Neural crest cell (in vitro differentiated cells): Measurements from ENCODE around the gene KRTAP10-1. TPM values are rescaled to one million over a fixed set of nuclear protein-coding genes. Genes with fewer than 3 reads are reported as not detected.

Experiments
- DNase-seq: peaks from one replicate; pipeline ENCODE4 v3.0.0; 2021; ENCODE audit warnings: low read depth, mixed read lengths, low spot score
- H3K27ac Mint-ChIP-seq: one replicate; pipeline ENCODE4 v1.8.0; 2021; ENCODE audit warnings: mild to moderate bottlenecking, mixed read lengths; ENCODE audit not compliant: unreplicated experiment
- H3K27me3 Mint-ChIP-seq: 2 replicates; pipeline ENCODE4 v1.8.0; 2021; ENCODE audit warnings: low read depth, mild to moderate bottlenecking, mixed read lengths
- H3K36me3 Mint-ChIP-seq: 2 replicates; pipeline ENCODE4 v1.8.0; 2021; ENCODE audit warnings: low read depth, mild to moderate bottlenecking, mixed read lengths
- H3K4me1 Mint-ChIP-seq: 2 replicates; pipeline ENCODE4 v1.8.0; 2021; ENCODE audit warnings: mixed read lengths
- H3K4me3 Mint-ChIP-seq: one replicate; pipeline ENCODE4 v1.8.0; 2021; ENCODE audit warnings: mild to moderate bottlenecking, mixed read lengths
- H3K9me3 Mint-ChIP-seq: 2 replicates; pipeline ENCODE4 v1.8.0; 2021; ENCODE audit warnings: mixed read lengths
- total RNA-seq: library from RNA; stranded (reverse); gene quantifications from 2 replicates; pipeline ENCODE4 v1.2.1, GENCODE V29; 2021
- TF ChIP-seq, protein P1 (sequence below): fragments of 200-600 bp; sonication (generic); conservative IDR thresholded peaks from 2 replicates; pipeline ENCODE4 v1.5.0; 2021; ENCODE audit warnings: antibody characterized with exemption, mild to moderate bottlenecking

KRTAP10-1 gene
- total RNA-seq, 1 donor from 2014 or later: not detected

DNA sequence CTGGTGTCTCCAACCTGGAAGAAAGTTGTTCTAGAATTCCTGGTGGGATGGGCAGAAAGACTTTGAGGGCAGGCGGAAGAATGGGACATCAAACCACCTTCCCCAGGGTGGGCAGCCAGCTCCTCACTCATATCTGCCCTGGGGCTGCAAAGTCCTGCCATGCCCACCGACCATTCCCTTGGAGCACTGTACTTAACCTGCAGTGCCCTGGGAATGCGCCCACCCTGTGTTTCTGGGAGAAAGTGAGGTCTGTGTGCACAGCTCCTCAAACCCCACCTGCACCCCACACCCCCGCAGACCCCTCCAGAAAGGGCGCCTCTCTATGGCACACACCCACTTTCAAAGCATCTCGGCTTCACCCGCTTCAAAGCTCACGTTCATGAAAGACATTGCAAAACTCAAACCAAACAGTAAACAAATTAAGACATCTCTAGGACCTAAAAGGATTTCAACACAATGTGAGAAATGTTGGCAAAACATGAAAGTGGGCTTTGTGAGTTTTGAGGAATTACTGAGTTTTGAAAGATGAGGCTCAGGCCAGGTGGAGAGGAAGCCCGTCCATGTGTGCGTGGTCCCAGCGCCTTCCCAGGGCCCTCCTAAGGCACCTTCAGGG lies 25.1 kb downstream of the KRTAP10-1 start:
- H3K27me3 Mint-ChIP-seq: no peaks in the 10 kb centered on the region

DNA sequence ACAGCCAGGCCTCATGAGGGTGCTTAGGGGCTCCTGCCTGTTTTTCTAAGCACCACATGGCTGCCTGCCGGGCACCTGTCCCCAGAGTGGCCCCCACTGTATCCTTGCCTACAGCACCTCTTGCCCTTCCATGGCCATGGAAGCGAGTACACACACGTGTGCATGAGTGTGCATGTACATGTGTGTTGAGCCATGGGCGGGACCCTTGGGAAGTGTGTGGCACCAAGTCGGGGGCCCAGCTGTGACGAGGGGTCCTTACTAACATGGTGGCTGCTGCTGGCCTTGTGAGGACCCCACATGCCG lies 25.8 kb downstream of the KRTAP10-1 start:
- H3K4me1 Mint-ChIP-seq: no peaks in the 10 kb centered on the region
- TF ChIP-seq, protein P1, sequence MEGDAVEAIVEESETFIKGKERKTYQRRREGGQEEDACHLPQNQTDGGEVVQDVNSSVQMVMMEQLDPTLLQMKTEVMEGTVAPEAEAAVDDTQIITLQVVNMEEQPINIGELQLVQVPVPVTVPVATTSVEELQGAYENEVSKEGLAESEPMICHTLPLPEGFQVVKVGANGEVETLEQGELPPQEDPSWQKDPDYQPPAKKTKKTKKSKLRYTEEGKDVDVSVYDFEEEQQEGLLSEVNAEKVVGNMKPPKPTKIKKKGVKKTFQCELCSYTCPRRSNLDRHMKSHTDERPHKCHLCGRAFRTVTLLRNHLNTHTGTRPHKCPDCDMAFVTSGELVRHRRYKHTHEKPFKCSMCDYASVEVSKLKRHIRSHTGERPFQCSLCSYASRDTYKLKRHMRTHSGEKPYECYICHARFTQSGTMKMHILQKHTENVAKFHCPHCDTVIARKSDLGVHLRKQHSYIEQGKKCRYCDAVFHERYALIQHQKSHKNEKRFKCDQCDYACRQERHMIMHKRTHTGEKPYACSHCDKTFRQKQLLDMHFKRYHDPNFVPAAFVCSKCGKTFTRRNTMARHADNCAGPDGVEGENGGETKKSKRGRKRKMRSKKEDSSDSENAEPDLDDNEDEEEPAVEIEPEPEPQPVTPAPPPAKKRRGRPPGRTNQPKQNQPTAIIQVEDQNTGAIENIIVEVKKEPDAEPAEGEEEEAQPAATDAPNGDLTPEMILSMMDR: no peak
- no peaks in the 10 kb centered on the region for H3K36me3 Mint-ChIP-seq
- no peak overlapping the region for H3K27ac Mint-ChIP-seq
- no peak overlapping the region for H3K4me3 Mint-ChIP-seq
- DNase-seq: no peak
- H3K27me3 Mint-ChIP-seq: no peaks in the 10 kb centered on the region
- no peaks in the 10 kb centered on the region for H3K9me3 Mint-ChIP-seq

More for the DNA sequence above, 25.1 kb downstream of the KRTAP10-1 start:
- Mint-ChIP-seq H3K4me3 (no peak overlapping the region), H3K36me3 (no peaks in the 10 kb centered on the region), H3K4me1 (no peaks in the 10 kb centered on the region), H3K9me3 (no peaks in the 10 kb centered on the region), H3K27ac (no peak overlapping the region)
- DNase-seq: no peak
- TF ChIP-seq, protein P1: no peak

DNA sequence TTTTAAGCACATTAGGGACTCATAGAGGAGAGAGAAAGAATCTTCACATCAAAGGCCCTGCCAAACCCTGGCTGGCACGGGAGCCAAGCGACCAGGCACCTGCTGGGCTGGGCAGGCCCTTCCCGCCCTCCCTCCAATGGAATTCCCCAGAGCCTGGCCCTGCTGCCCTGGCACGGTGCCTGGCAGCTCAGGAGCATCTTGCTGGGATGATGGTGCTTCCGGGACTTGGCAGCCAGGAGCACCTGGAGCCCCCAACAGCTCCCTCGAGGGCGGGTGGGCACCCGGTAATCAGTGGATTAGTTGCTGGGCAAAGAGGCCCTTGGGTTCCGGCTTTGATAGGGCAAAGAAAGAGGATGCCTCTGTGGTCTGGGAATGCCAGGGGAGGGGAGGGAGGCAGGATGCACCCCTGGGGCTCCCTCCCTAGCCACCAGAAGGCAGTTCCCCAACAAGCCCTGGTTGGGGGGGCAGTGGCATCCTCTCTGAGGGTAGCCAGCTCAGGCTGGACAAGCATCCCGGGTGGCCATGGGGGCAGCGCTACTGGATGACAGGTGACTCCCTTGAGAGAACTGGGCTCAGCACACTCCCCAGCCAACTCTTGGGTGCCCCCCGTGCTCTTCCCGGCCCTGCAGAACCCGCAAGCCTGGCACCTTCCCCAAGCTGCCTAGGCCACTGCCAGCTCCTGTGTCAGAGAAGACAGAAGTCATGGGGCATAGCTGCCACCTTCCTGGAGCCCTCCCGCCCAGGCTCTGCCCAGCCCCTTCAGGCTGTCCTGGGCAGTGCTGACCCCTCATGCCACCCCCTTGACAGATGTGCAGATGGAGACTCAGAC lies 26.4 kb downstream of the KRTAP10-1 start:
- H3K27ac Mint-ChIP-seq: no peak overlapping the region
- TF ChIP-seq, protein P1: no peak
- H3K4me3 Mint-ChIP-seq: no peak overlapping the region
- no peaks in the 10 kb centered on the region for H3K4me1 Mint-ChIP-seq
- H3K9me3 Mint-ChIP-seq: no peaks in the 10 kb centered on the region
- H3K36me3 Mint-ChIP-seq: no peaks in the 10 kb centered on the region
- no peak for DNase-seq
- H3K27me3 Mint-ChIP-seq: no peaks in the 10 kb centered on the region

DNA sequence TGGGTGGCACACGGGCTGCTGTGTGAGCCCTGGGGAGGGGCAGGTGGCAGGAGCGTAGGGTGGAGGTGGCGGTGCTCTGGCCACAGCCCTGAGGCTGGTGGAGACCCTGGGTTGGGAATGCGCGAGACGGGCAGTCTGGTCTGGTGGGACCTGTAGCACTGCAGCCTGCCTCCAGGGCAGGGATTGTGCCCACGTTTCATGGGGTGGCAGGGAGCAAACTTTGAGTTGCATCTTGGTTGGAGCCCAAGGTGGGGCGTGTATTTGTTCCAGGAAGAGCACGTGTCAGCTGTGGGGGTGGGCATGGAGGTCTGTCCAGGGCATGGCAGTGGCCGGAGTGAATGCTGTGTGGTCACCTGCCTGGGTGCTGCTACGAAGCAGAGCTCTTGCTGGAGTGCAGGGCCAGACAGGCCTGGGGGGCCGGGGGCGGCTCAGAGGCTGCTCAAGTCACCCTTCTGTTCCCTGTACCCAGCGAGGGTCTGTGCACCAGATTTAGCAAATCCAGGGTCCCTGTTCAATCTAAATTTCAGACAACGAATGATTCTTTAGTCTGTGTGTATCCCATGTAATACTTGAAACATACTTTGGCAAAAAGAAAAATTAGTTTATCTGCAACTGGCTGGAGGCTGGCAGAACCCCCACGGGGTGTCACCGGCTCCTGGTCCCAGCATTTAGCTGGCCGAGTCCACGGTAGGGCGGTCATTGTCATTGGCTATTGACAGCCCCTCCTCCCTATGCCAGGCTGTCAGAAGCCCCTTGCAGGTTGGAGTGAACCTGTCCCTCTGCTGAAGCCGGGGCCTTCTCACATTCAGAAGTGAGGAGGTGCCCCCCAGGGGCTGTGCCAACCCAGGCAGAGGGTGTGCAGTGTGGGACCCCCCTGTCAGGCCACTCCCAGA lies 27.3 kb downstream of the KRTAP10-1 start:
- Mint-ChIP-seq H3K27me3 (no peaks in the 10 kb centered on the region), H3K4me3 (no peak overlapping the region), H3K36me3 (no peaks in the 10 kb centered on the region), H3K9me3 (no peaks in the 10 kb centered on the region), H3K4me1 (no peaks in the 10 kb centered on the region), H3K27ac (no peak overlapping the region)
- TF ChIP-seq, protein P1: no peak
- no peak for DNase-seq

DNA sequence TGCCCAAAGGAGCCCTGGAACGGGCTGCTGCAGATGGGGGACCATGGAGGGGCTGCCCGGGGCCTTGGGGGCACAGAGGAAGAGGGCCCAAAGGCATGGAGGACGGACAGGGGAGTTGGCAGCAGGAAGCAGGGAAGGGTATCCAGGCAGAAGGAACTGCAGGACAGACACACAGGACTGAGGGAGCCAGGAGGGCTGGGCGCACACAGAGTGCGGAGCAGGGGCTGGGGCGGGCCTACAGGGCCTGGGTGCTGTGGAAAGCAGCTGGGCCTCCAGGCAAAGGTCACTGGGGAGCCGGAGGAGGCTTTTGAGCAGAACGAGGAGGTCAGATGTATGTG lies 28.1 kb downstream of the KRTAP10-1 start:
- no peak overlapping the region for H3K27ac Mint-ChIP-seq
- H3K36me3 Mint-ChIP-seq: no peaks in the 10 kb centered on the region
- no peak for DNase-seq
- H3K4me1 Mint-ChIP-seq: no peaks in the 10 kb centered on the region
- TF ChIP-seq, protein P1: no peak
- no peak overlapping the region for H3K4me3 Mint-ChIP-seq
- H3K9me3 Mint-ChIP-seq: no peaks in the 10 kb centered on the region
- no peaks in the 10 kb centered on the region for H3K27me3 Mint-ChIP-seq
